RPMI8226 (cell line): Measurements from ENCODE around the gene TARDBP.
"Not testable (repeated sequence)": the region's sequence is repeated elsewhere in the genome, so short reads cannot be mapped to it uniquely, and the experiment has no call there.

ENCODE experiments used
- DNase-seq: peaks from one replicate; pipeline ENCODE4 v3.0.0-alpha.2; 2015

Gene TARDBP

GRCh38 chr1:11044086-11044848 is 31.8 kb downstream of the TARDBP start:
- no peak for DNase-seq

GRCh38 chr1:11044849-11045427 is 32.5 kb downstream of the TARDBP start:
- no peak for DNase-seq

- no peak for DNase-seq
Observed at GRCh38 chr1:11045428-11046269, 33.2 kb downstream of the TARDBP start.

- DNase-seq: no peak
Observed at GRCh38 chr1:11046270-11046566, 33.8 kb downstream of the TARDBP start.

GRCh38 chr1:11046625-11047365 is 34.3 kb downstream of the TARDBP start, which contains the start of gene MASP2:
MASP2 (minus strand) TSS chr1:11047239; CDS start chr1:11047207, 32 bp downstream.
- DNase-seq: no peak

- DNase-seq: not testable (repeated sequence)
Observed at GRCh38 chr1:11051121-11051520, 38.7 kb downstream of the TARDBP start.

GRCh38 chr1:11051781-11052511 is 39.5 kb downstream of the TARDBP start:
- no peak for DNase-seq

GRCh38 chr1:11052839-11053757 is 40.6 kb downstream of the TARDBP start:
- peak; percentile 75 for DNase-seq

GRCh38 chr1:11053758-11054137 is 41.3 kb downstream of the TARDBP start:
- DNase-seq: peak; percentile 55

GRCh38 chr1:11054181-11054580 is 41.7 kb downstream of the TARDBP start:
- no peak for DNase-seq

- DNase-seq: no peak
Observed at GRCh38 chr1:11054666-11055065, 42.2 kb downstream of the TARDBP start.

- DNase-seq: no peak
Observed at GRCh38 chr1:11055676-11056075, 43.2 kb downstream of the TARDBP start.

GRCh38 chr1:11056504-11056903 is 44.0 kb downstream of the TARDBP start:
- DNase-seq: no peak

- DNase-seq: no peak
Observed at GRCh38 chr1:11057477-11057876, 45.0 kb downstream of the TARDBP start.

GRCh38 chr1:11058026-11058425 is 45.6 kb downstream of the TARDBP start:
- DNase-seq: no peak

- peak; percentile 83 for DNase-seq
Observed at GRCh38 chr1:11058595-11059154, 46.2 kb downstream of the TARDBP start.

GRCh38 chr1:11059155-11059967 is 46.9 kb downstream of the TARDBP start:
- no peak for DNase-seq

GRCh38 chr1:11059968-11060830 is 47.7 kb downstream of the TARDBP start, which contains the start of gene SRM:
SRM (minus strand) TSS chr1:11060018; CDS start chr1:11059943, 75 bp downstream.
- DNase-seq: peak; percentile 98
